CD4-positive, alpha-beta T cell treated with Interleukin-2 at 100 ng/mL for 4 hours (primary cell): Measurements from ENCODE around the gene INPP4A.

Source experiments
- DNase-seq: peaks from one replicate; pipeline ENCODE4 v3.0.0-alpha.2; 2020; ENCODE audit warnings: low spot score

Gene INPP4A

DNA sequence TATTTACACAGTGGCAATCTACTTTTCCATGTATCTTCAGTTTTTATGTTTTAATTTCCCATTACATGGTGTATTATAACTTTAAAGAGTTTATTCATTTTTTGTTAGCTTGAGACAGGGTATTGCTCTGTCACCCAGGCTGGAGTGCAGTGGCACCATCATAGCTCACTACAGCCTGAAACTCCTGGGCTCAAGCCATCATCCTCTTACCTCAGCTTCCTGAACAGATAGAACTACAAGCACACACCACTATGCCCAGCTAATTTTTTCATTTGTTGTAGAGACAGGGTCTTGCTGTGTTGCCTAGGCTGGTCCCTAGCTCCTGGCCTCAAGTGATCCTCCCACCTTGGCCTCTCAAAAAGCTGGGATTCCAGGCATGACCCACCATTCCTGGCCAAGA lies 96.8 kb downstream of the INPP4A start:
- DNase-seq = no peak

- DNase-seq = no peak
Measured at GRCh38 chr2:98541906-98542305, 97.2 kb downstream of the INPP4A start.

- DNase-seq = no peak
Measured at GRCh38 chr2:98543214-98543613, 98.6 kb downstream of the INPP4A start.

GRCh38 chr2:98543842-98544241 lies 99.2 kb downstream of the INPP4A start:
- DNase-seq = no peak

GRCh38 chr2:98545591-98545990 lies 100.9 kb downstream of the INPP4A start:
- no peak for DNase-seq

DNA sequence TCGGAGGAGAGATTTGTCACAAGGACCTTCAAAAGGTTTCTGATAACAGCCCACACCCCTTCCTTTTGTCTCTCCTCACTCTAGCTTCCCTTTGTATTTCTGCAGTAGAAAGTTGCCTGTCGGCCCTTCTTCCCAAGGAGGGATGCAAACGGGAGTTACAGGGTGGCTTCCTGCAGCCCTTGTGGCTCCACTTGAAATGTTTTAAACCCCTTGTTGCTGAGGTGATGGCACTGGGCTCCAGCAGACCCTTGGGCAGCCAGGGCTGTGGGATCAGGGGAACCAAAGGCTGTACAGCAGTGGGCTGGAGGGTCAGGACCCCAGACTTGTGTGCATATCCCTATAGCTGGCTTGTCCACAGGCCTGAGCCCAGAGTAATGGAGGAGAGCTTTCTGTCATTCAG lies 101.5 kb downstream of the INPP4A start:
- no peak for DNase-seq

DNA sequence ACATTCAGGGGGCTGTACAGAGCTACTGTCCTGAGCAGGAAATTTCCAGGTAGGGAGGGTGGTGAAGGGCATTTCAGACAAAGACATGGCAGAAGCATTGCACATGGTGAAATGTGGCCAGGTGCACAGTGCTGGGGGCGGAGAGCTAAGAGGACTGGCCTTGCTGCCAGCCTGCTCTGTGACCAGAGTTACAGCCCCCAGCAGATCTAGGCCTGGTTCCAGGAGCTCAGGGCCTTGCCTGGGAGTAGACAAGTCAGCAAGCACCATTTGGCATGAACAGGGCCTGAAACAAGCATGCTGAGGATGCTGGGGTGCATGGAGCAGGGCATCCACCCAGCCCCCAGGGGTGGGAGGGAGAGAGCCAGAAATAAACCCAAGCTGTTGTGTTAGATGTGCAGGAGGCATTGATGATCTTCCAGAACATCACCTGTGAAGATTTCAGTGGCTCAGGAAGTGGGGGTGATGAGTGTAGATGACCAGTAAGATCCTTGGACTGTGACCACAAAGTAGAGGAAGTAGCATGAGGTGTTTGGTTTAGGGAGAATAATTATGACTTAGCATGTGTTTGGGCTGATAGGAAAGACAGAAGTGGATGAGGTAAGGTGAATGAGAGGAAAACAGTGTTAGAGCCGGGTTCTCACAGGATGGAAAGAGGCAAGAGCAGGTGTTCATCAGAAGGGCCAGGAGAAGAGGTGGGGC lies 102.6 kb downstream of the INPP4A start:
- no peak for DNase-seq

DNA sequence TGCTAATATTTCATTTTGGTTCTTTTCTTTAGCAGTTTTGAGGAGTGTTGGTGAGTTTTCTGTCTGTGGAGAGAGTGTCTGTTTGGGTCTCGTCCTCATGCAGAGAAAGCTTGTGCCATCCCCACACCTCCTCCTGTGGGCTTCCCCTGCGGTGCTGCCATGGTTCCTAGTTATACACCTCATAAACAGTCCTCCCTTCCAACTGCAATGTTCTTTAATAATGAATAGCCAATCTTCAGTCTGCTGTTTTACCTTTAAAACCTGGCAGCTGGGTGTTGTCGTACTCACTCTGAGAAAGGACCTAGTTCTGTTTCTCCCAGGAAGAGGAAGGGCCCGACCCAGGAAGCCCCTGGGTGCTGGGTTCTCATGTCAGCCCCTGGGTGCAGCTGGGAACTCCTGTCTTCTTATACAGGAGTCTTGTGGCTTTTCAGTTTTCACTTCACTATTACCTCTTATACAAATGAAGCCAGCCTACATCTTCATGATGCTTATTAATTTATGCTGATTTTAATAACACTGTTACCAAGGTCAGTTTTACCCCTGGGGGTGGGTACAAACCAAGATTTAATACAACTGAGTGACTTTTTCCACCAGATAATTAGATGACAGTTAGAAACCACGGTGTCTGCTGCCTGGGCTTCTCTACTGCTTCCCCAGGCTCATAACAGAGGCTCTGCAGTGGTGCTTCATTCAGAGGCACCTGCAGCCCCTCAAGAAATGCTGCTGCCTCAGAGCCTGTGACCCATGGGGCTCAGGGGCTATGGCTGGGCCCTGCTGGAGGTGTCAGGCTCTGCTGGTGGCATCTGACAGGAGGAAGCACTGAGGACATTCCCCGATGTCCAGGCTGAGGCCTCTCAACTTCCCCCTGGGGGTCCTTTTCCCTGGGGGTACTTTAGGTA lies 104.5 kb downstream of the INPP4A start:
- no peak for DNase-seq

DNA sequence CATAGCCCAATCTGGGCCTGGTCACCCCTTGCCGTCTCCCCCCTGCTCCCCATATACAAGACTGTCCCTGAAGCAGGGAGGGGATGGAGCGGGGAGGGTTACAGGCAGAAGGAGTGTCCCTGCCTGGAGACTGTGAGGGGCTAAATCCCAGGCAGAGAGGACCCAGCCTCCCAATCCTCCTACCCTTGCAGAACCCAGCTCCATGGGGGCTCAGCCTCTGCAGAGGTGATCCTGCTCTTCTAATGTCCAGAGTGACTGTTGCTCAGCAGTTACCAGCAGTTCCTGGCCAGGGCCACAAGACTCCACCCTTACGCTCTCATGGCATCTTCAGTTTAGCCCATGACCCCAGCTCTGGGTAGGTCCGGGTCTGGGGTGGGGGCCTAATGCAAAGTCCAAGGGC lies 105.5 kb downstream of the INPP4A start:
- no peak for DNase-seq

DNA sequence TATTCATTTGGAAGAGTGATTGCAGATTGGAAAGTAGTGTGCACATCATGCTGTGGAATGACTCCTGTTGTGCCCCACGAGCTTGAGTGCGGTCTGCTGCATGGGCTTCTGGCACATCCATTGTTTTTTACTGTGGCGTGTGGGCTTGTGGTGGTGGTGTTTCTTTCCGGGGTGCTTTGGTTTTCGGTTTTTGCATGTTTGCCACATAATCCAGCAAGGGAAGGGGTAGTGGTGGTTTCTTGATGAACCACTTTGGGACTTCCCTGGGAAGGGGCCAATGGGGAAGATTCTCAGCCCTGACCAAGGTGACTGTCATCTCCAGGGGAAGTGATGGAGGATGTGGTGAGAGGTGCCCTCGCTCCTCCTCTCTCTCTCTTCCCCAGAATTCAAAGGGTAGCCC lies 106.7 kb downstream of the INPP4A start:
- peak; percentile 28 for DNase-seq

- no peak for DNase-seq
Measured at GRCh38 chr2:98552499-98553179, 108.0 kb downstream of the INPP4A start.

DNA sequence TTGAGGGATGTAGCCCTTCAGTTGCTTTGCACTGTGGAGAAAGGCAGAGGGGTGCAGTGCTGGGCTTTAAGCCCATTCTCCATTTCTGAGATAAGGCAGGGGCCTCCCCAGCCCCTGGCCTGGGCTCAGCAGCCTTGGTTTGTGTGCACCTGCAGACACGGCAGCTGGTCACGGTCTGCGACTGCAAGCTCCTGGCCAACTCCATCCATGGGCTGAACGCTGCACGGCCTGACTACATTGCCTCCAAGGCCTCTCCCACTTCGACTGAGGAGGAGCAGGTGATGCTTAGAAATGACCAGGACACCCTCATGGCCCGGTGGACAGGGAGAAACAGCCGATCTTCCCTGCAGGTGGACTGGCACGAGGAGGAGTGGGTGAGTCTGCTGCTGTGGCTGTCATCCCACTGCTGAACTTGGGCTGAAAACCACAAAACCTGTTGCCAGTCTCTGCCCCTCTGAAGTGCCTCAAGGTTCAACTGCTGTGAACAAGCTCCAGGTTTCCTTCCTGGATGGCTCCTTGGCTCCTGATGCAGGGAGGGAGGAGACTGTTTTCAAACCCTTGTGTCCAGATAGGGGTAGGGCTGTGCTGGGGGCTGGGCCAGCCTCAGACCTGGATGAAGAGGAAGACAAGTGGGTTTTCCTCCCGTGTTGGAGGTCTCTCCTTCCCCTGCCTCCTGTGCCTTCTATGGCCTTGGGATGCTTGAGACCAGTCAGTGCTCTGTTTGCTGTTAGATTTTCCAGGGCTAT lies 109.6 kb downstream of the INPP4A start:
- no peak for DNase-seq

GRCh38 chr2:98555696-98556095 lies 111.0 kb downstream of the INPP4A start:
- no peak for DNase-seq

DNA sequence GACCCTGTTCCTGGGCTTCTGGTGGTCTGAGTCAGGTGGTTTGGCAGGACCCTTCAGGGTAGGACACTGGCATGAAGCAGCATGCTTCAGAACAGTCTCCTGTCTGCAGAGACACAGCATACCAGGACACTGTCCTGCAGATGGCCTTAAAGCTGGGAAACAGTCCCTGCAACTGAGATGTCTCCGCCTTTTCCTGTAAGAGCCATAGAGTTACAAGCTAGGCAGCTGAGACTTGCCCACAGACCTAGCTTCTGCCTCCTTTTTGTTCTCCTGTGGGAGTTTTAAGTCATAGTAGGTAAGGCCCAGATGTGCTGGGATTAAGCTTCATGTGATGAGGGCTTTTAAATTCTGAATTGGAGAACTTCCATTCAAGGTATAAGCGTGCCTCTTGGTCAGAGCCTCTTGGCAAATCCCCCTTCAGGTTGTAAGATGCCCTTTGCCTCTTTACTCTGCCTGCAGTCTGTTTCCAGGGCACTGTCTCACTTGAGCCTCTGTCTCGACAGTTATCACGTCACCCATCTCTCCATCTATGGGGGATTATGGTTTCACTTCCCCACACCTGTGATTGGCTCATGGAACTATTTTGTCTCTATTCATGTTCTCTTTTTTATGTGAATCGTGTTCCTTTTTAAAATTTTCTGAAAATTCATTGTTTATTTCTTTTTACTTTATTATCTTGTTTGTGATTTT lies 111.8 kb downstream of the INPP4A start:
- DNase-seq = no peak

GRCh38 chr2:98558852-98559530 lies 114.3 kb downstream of the INPP4A start:
- no peak for DNase-seq

- no peak for DNase-seq
Measured at GRCh38 chr2:98559581-98559980, 114.9 kb downstream of the INPP4A start.

DNA sequence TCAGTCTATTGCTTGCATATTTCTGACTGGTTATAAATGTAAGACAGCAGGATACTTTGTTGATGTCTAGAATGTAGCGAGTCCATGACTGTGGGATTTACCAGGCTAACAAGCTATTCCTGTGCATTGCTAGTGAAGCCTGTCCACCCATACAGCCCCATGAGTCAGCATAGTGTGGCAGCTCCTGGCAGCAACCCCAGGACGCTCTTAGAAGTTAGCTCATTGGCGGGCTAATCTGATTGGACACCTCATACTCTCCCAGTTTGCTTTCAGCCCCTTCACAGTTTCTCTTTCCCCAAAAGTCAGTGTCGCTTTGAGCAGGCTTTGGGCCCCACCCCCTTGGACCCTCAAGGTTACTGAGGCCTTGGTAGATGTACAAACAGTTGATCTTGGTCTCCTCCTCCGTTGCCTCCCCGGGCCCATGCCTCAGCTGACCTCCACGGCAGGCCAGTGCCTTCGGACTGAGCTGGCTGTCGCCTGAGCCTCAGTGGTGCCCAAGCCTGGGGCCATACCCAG lies 115.7 kb downstream of the INPP4A start:
- DNase-seq = no peak

DNA sequence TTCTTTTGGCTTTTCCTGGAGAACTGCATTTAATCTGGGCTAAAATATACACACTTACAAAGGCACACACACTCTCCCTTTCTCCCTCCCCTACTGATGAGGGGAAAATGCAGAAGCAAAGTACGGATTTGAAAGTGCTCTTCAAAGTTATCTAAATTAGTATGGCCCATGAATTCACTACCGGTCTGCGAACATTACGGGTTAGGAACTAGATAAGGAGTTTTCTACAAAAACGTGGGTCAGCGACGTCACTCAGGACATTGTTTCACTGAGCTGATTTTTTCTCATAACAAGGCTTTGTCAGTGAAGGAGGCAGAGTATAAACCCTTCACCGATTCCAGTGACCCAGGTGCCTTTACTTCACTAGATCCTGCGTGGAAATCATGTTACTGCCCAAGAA lies 116.4 kb downstream of the INPP4A start:
- DNase-seq = no peak

- no peak for DNase-seq
Measured at GRCh38 chr2:98561902-98562695, 117.4 kb downstream of the INPP4A start.

DNA sequence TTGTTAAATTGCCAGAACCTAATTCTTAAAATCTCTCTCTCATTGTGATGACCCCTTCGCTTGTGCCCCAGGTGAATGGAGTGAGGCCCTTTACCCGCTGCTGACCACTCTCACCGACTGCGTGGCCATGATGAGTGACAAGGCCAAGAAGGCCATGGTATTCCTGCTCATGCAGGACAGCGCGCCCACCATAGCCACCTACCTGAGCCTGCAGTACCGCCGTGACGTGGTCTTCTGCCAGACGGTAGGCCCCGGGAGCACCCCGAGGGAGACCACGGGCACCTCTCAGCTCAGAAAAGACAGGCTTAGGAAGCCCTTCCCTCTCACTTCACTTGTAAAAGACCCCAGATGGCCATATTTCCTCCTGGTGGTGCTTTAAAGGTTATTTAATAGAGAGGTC lies 118.7 kb downstream of the INPP4A start:
- no peak for DNase-seq
